GM18870 (cell line): ENCODE data around the gene KMT5C.

Experiments used
- ATAC-seq: cut with Tn5 transposase; IDR thresholded peaks from one replicate; pipeline ENCODE4 v1.9.1; 2021; ENCODE audit warnings: moderate library complexity; ENCODE audit not compliant: unreplicated experiment

KMT5C gene

GRCh38 chr19:55365245-55365644 is 25.6 kb downstream of the KMT5C start:
- ATAC-seq, result no peak

DNA sequence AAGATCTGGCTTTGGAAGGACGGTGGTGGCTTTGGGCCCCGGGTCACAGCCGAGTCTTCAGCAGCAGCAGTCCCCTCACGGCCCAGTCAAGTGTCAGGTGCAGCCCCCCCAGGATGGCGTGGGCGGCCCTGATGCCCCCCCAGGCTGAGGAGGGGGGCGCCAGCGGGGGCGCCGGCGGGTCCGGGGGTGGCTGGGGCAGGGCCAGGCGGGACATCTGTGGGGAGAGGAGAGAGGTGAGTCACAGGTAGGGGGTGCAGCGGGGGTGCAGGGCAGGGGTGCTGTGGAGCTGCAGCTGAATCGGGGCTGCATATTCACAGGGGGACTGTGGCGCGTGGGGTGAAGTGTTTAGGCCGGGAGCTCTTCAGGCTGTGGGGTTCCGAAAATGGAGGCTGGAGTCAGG is 26.3 kb downstream of the KMT5C start:
- ATAC-seq, result no peak

GRCh38 chr19:55366790-55367189 is 27.1 kb downstream of the KMT5C start:
- no peak for ATAC-seq

GRCh38 chr19:55368106-55368505 is 28.4 kb downstream of the KMT5C start:
- ATAC-seq, result no peak

DNA sequence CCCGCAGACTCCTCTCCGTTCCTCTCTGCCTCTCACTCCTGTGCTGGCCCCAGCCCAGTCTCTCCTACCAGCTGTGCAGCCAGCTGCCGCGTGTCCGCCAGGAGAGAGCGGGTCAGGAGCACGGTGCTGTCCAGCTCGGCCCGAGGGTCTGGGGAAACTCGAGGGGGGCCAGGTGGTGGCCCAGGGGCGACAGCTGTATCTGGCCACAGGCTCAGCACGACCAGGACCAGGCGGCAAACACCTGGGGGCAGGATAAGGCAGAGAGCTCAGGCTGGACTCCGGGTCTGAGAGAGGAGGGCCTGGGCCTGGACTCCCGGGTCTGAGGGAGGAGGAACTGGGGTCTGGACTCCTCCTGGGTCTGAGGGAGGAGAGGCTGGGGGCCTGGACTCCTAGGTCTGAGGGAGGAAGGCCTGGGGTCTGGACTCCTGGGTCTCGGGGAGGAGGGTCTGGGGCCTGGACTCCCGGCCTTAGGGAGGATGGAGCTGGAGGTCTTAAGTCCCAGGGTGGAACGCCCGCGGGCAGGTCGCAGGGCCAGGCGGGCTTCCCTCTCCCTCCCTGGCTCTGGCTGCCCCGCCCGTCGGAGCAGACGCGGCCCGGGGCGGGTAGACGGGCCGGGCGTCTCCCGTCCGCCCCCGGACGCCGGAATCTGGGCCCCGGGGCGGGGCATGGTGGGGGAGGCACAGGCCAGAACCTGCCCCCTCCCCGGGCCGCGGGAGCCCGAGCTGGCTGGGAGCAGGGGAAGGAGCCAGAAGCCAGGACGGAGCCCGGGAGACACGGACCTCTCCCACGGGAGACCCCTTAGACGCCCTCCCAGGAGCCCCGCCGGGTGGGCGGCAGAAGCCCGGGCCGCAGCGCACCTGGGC is 29.3 kb downstream of the KMT5C start:
- ATAC-seq, result no peak

DNA sequence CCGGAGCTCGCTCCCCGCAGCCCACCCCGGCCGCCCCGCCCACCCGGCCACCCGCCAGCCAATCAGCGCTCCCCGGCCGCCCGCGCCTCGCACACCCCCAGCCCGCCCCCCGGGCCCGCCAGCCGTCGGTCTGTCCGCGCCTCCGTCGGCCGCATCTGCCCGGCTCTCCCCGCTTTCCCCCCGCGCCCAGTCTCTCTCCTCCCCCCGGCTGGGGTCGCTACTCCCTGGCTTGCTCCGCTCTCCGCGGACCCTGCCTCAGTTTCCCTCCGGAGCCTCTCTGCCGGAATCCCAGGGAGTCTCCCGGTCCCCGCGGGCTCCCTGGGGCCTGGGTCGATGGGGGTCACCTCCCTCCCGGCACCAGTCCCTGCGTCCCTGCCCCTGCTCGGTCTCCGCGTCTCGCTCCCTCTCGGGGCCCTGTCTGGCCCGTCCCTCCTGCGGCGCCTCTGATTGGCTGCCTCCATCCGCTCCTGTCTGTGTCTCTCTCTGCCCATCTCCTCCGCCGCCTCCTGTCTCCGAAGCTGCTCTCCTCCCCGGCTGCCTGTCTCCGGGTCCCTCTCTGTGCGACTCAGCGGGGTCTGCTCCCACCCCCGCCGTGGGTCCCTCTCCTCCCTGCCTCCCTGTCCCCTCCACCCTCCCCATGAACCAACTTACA is 30.1 kb downstream of the KMT5C start:
- ATAC-seq, result no peak

GRCh38 chr19:55370305-55370988 is 30.8 kb downstream of the KMT5C start, which contains the start of gene IL11:
IL11 (minus strand) TSS chr19:55370463; CDS start chr19:55370310, 153 bp downstream.
- no peak for ATAC-seq

DNA sequence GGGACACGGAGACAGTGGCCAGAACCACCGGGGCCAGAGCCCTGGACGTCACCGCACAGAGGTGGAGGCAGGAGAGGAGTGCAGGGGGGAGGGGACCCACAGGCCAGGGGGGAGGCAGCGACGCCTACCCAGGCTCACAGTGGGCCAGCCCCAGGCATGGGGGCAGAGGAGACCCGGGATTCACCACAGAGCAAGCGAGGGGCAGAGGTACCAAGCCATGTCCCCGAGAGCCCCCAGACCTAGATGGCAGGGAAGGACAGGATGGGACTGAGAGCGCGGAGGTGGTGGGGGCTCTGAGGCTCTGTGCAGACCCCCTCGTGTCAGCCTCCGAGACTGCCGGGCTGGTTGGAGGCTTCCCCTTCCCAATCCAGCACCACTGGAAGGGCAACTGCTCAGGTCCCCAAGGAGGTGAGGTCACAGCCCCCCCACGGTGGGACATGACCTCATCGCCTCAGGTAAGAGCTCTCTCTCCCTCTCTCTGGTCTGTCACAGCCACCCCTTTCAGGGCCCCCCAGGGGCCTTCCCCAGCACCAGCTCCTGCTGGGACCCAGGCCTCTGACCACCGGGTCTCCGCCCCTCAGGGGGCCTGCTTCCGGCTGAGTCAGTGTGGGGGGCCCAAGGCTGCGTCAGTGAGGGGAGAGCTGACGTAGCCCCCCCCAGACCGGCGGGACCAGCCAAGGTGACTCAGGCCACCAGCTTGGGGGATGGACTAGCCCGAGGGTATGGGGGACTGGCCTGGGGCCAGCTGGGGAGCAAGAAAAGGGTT is 32.8 kb downstream of the KMT5C start:
- no peak for ATAC-seq

GRCh38 chr19:55373306-55373992 is 33.8 kb downstream of the KMT5C start:
- no peak for ATAC-seq

- no peak for ATAC-seq
Observed at GRCh38 chr19:55373993-55374757, 34.5 kb downstream of the KMT5C start.

DNA sequence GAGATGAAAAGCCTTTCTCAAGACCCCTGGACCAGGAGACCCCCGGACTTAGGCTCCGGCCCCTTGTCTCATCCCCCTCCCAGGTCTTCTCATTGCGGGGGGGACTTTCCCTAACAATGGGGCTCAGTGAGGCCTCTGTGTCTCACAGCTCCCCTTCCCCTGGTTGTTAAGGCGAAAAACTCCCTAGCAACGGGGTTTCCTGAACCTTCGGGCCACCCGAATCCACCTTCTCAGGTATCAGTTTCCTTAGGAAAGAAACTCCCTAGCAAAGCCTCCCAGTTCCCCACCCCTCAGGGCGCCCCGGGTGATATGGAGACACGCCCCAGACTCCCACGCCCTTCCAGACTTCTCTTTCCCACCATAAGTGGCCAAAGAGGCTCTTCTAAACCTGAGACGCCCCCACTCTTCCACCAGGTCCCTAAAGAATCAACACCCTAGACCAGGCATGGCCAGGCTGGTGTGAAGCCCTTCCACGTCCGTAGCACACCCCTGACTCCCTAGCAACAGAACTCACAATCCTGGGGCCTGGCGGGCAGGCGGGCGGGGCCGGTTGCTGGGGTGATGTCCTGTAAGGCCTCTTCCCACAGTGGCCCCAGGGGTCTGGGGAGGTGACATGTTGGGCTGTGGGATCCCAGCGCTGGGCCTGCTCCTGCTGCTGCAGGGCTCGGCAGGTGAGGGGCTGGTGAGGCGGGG is 36.7 kb downstream of the KMT5C start, which contains the start of gene TMEM190:
Gene TMEM190, plus strand, starts transcription at position 586 of the 693 bp plus-strand sequence. Its CDS starts 28 bp downstream, at position 614.
- ATAC-seq, result no peak

GRCh38 chr19:55377356-55378131 is 37.9 kb downstream of the KMT5C start:
- no peak for ATAC-seq

GRCh38 chr19:55379174-55379573 is 39.5 kb downstream of the KMT5C start:
- ATAC-seq, result no peak

DNA sequence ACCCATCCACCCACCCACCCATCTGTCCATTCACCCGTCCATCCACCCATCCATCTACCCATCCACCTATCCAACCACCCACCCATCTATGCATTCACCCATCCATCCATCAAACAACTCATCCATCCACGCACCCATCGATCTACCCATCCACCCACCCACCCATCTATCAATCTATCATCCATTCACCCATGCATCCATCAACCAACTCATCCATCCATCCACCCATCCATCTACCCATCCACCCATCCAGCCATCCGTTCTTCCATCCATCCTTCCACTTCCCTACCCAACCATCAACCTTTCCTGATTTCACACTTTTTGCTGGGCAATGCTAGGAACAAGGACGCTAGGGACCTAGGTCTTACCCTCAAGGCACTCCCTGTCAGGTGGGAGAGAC is 42.3 kb downstream of the KMT5C start:
- no peak for ATAC-seq

DNA sequence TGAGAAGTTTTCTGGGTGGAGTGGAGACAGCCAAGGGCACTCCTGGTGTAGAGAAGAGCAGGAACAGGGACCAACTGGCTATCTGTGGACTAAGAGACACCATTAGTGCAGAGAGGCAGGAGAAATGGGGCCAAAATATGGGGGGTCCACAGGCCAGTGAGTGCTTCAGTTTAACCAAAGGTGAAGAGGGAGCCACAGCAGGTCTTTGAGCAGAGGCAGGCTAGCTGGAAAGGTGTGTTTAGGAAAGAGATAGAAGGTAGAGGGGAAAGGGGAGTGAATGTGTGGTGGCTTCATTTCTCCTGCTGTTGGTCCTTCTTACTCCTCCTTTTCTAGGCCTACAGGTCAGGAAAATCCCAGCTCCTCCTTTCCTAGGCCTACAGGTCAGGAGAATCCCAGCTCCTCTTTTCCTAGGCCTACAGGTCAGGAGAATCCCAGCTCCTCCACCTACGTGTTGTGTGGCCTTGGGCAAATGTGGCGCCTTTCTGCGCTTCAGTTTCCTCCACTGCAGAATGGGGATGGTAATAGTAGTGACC is 42.9 kb downstream of the KMT5C start:
- no peak for ATAC-seq

DNA sequence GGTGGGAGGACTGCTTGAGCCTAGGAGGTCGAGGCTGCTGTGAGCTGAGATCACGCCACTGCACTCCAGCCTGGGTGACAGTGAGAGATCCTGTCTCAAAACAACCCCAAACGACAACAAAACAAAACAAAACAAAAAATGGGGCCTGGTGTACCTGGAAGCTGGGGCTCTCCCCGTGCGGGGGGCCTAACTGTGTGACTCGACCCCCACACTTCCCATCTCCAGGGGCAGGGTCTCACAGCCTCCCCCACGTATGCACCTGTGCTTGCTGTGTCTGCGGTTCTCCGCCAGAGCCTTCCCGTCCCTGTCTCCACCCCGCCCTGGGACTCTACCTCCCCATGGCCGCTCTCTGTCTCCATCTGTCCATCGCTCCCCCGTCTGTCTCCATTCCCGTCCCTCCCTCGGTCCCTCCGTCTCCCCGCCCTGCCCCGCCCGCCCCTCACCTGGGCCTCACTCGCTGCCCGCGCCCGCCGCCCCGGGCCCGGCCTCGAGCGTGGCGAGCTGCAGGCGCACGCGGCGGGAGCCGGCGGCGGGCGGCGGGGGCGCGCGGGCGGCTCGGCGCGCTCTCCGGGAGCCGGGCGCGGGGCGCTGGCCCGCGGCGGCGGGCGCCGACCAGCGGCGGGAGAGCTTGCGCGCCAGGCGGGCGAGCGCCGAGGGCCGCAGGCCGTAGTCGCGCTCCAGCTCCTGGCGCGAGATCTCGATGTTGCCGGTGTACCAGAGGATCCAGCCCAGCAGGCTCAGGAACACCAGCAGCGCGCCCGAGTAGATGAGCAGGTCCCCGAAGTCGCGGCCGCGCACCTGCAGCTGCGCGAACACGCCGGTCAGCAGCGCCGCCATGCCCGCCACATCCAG is 43.8 kb downstream of the KMT5C start:
- ATAC-seq, result no peak
